Natural killer cell treated with Interleukin-12 subunit alpha and Interleukin-12 subunit beta and Interleukin-15 and Interleukin-18, amount 100 ng/mL, for 72 hours (primary cell): Measurements from ENCODE around the gene TSPAN18. TPM values are rescaled to one million over a fixed set of nuclear protein-coding genes. Genes with fewer than 3 reads are reported as not detected.

ENCODE experiments used
- ATAC-seq, 2 donors: fragments of 150-1000 bp; cut with Tn5 transposase in 1 of 2; sonication (Bioruptor Pico), chemical (Tn5 transposase) in 1 of 2; 2 replicates each; pipeline ENCODE4 v1.10.0; 2021
- DNase-seq: peaks from one replicate; pipeline ENCODE4 v3.0.0; 2022; ENCODE audit warnings: low spot score
- H3K27ac Mint-ChIP-seq, 2 donors: 1 replicate in 1 of 2; 2 replicates in 1 of 2; pipeline ENCODE4 v1.8.0; 2022; ENCODE audit warnings: mixed read lengths in 2 of 2, mild to moderate bottlenecking in 1 of 2, moderate library complexity in 1 of 2
- H3K27me3 Mint-ChIP-seq, 2 donors: 1 replicate in 1 of 2; 2 replicates in 1 of 2; pipeline ENCODE4 v1.8.0; 2022; ENCODE audit warnings: mixed read lengths in 2 of 2
- H3K36me3 Mint-ChIP-seq: one replicate; pipeline ENCODE4 v1.8.0; 2022; ENCODE audit warnings: mixed read lengths
- H3K4me1 Mint-ChIP-seq, 2 donors: 1 replicate in 1 of 2; 2 replicates in 1 of 2; pipeline ENCODE4 v1.8.0; 2022; ENCODE audit warnings: low read depth in 2 of 2, mixed read lengths in 2 of 2, mild to moderate bottlenecking in 1 of 2
- H3K4me3 Mint-ChIP-seq: one replicate; pipeline ENCODE4 v1.8.0; 2022; ENCODE audit warnings: mixed read lengths
- H3K9me3 Mint-ChIP-seq: 2 replicates; pipeline ENCODE4 v1.8.0; 2022; ENCODE audit warnings: mixed read lengths
- total RNA-seq, 2 donors: library from RNA; stranded (reverse); gene quantifications; one replicate each; pipeline ENCODE4 v1.2.3, GENCODE V29; 2022

Gene TSPAN18
- under 1 TPM; 0.26 to 0.64 TPM for total RNA-seq

GRCh38 chr11:44726283-44727113 lies at the start of gene TSPAN18:
Gene TSPAN18 (plus strand): TSS chr11:44726962. CDS start chr11:44906417, 179,455 bp downstream.
- H3K4me3 Mint-ChIP-seq = peak within 1 kb of the TSS; percentile 69
- ATAC-seq = peak in 1 of 2 donors; percentile 52
- DNase-seq = peak; percentile 64
- peaks cover 30 to 39% of the 10 kb centered on the region in 2 donors for H3K27me3 Mint-ChIP-seq
- no peaks in the 10 kb centered on the region for H3K36me3 Mint-ChIP-seq
- no peak within 1 kb of the TSS for H3K27ac Mint-ChIP-seq
- peaks cover 9 to 15% of the 10 kb centered on the region in 2 donors for H3K4me1 Mint-ChIP-seq
- H3K9me3 Mint-ChIP-seq = no peaks in the 10 kb centered on the region

GRCh38 chr11:44680982-44681597 lies 45.7 kb upstream of the TSPAN18 start:
- H3K4me1 Mint-ChIP-seq = peaks cover 13 to 26% of the 10 kb centered on the region in 2 donors
- H3K9me3 Mint-ChIP-seq = no peaks in the 10 kb centered on the region
- DNase-seq (no peak), ATAC-seq (peak; percentile 71 to 73)
- no peak overlapping the region for H3K4me3 Mint-ChIP-seq
- H3K27me3 Mint-ChIP-seq = peaks cover 0 to 3% of the 10 kb centered on the region in 2 donors
- H3K27ac Mint-ChIP-seq = peak overlapping the region in 1 of 2 donors; percentile 22
- no peaks in the 10 kb centered on the region for H3K36me3 Mint-ChIP-seq

GRCh38 chr11:44681698-44682097 lies 45.1 kb upstream of the TSPAN18 start:
- Mint-ChIP-seq H3K36me3 (no peaks in the 10 kb centered on the region), H3K4me1 (peaks cover 13 to 26% of the 10 kb centered on the region in 2 donors), H3K9me3 (no peaks in the 10 kb centered on the region), H3K27me3 (peaks cover 0 to 3% of the 10 kb centered on the region in 2 donors), H3K27ac (no peak overlapping the region), H3K4me3 (no peak overlapping the region)
- ATAC-seq (peak; percentile 41 to 54), DNase-seq (no peak)

GRCh38 chr11:44684859-44685281 lies 41.9 kb upstream of the TSPAN18 start:
- ATAC-seq = no peak
- no peaks in the 10 kb centered on the region for H3K36me3 Mint-ChIP-seq
- peaks cover 8% of the 10 kb centered on the region in 2 donors for H3K27me3 Mint-ChIP-seq
- no peak overlapping the region for H3K27ac Mint-ChIP-seq
- no peaks in the 10 kb centered on the region for H3K9me3 Mint-ChIP-seq
- H3K4me1 Mint-ChIP-seq = peaks cover 13 to 23% of the 10 kb centered on the region in 2 donors
- no peak overlapping the region for H3K4me3 Mint-ChIP-seq
- DNase-seq = no peak

- Mint-ChIP-seq H3K4me3 (no peak overlapping the region), H3K27ac (no peak overlapping the region), H3K27me3 (peaks cover 8% of the 10 kb centered on the region in 2 donors), H3K4me1 (peaks cover 1 to 2% of the 10 kb centered on the region in 2 donors), H3K36me3 (no peaks in the 10 kb centered on the region), H3K9me3 (no peaks in the 10 kb centered on the region)
- ATAC-seq = no peak
- DNase-seq = no peak
Measured at GRCh38 chr11:44687388-44687787, 39.4 kb upstream of the TSPAN18 start.

GRCh38 chr11:44689265-44689664 lies 37.5 kb upstream of the TSPAN18 start:
- Mint-ChIP-seq H3K4me3 (no peak overlapping the region), H3K27ac (no peak overlapping the region), H3K27me3 (peaks cover 8% of the 10 kb centered on the region in 2 donors), H3K9me3 (no peaks in the 10 kb centered on the region), H3K36me3 (no peaks in the 10 kb centered on the region), H3K4me1 (no peaks in the 10 kb centered on the region)
- DNase-seq (no peak), ATAC-seq (no peak)

- ATAC-seq (no peak), DNase-seq (no peak)
- Mint-ChIP-seq H3K4me1 (no peaks in the 10 kb centered on the region), H3K27ac (no peak overlapping the region), H3K36me3 (no peaks in the 10 kb centered on the region), H3K27me3 (peaks cover 8% of the 10 kb centered on the region in 2 donors), H3K9me3 (no peaks in the 10 kb centered on the region), H3K4me3 (no peak overlapping the region)
Measured at GRCh38 chr11:44690651-44691050, 36.1 kb upstream of the TSPAN18 start.

- H3K4me1 Mint-ChIP-seq = no peaks in the 10 kb centered on the region
- no peaks in the 10 kb centered on the region for H3K36me3 Mint-ChIP-seq
- peaks cover 8% of the 10 kb centered on the region in 2 donors for H3K27me3 Mint-ChIP-seq
- H3K9me3 Mint-ChIP-seq = no peaks in the 10 kb centered on the region
- ATAC-seq (peak in 1 of 2 donors; percentile 12), DNase-seq (no peak)
- no peak overlapping the region for H3K27ac Mint-ChIP-seq
- no peak overlapping the region for H3K4me3 Mint-ChIP-seq
Measured at GRCh38 chr11:44692460-44692859, 34.3 kb upstream of the TSPAN18 start.

- Mint-ChIP-seq H3K36me3 (no peaks in the 10 kb centered on the region), H3K4me3 (no peak overlapping the region), H3K9me3 (no peaks in the 10 kb centered on the region), H3K27ac (no peak overlapping the region), H3K27me3 (peaks cover under 1 to 3% of the 10 kb centered on the region in 2 donors), H3K4me1 (no peaks in the 10 kb centered on the region)
- DNase-seq (no peak), ATAC-seq (no peak)
Measured at GRCh38 chr11:44693654-44694119, 33.1 kb upstream of the TSPAN18 start.

- Mint-ChIP-seq H3K4me3 (no peak overlapping the region), H3K4me1 (no peaks in the 10 kb centered on the region), H3K27ac (no peak overlapping the region), H3K27me3 (peaks cover 6% of the 10 kb centered on the region in 2 donors), H3K36me3 (no peaks in the 10 kb centered on the region), H3K9me3 (no peaks in the 10 kb centered on the region)
- DNase-seq (no peak), ATAC-seq (no peak)
Measured at GRCh38 chr11:44694443-44694842, 32.3 kb upstream of the TSPAN18 start.

GRCh38 chr11:44695169-44695833 lies 31.5 kb upstream of the TSPAN18 start:
- peak in 1 of 2 donors; percentile 11 for ATAC-seq

GRCh38 chr11:44698252-44698912 lies 28.4 kb upstream of the TSPAN18 start:
- DNase-seq (no peak), ATAC-seq (no peak)
- no peak overlapping the region for H3K4me3 Mint-ChIP-seq
- H3K36me3 Mint-ChIP-seq = no peaks in the 10 kb centered on the region
- H3K27me3 Mint-ChIP-seq = peaks cover 24 to 31% of the 10 kb centered on the region in 2 donors
- H3K27ac Mint-ChIP-seq = no peak overlapping the region
- no peaks in the 10 kb centered on the region for H3K4me1 Mint-ChIP-seq
- H3K9me3 Mint-ChIP-seq = no peaks in the 10 kb centered on the region

More at GRCh38 chr11:44695169-44695833, 31.5 kb upstream of the TSPAN18 start:
- Mint-ChIP-seq H3K4me1 (no peaks in the 10 kb centered on the region), H3K9me3 (no peaks in the 10 kb centered on the region), H3K36me3 (no peaks in the 10 kb centered on the region), H3K27me3 (peaks cover 12 to 13% of the 10 kb centered on the region in 2 donors), H3K4me3 (no peak overlapping the region), H3K27ac (no peak overlapping the region)
- no peak for DNase-seq
